Prostate gland (tissue), 2 donors: ENCODE data around the gene IFITM10. TPM values are rescaled to one million over a fixed set of nuclear protein-coding genes. Genes with fewer than 3 reads are reported as not detected.
A peak's percentile ranks its signal among the peaks of the same experiment; 100 is the strongest.

Experiments
- DNase-seq: peaks from one replicate; pipeline ENCODE4 v3.0.0-alpha.2; 2019; ENCODE audit warnings: low spot score
- H3K27ac ChIP-seq, 2 donors: fragments of 200-600 bp; sonication (generic); 2 replicates each; pipeline ENCODE4 v1.5.1; 2017 to 2019
- H3K27me3 ChIP-seq: fragments of 200-600 bp; sonication (generic); replicated peaks from 2 replicates; pipeline ENCODE4 v1.5.1; 2019; ENCODE audit not compliant: insufficient read depth
- H3K36me3 ChIP-seq, 2 donors: fragments of 200-600 bp; sonication (generic); 1 replicate in 1 of 2; 2 replicates in 1 of 2; pipeline versions ENCODE4 v1.5.1 to v1.8.1; 2017 to 2019
- H3K4me1 ChIP-seq: fragments of 200-600 bp; sonication (generic); replicated peaks from 2 replicates; pipeline ENCODE4 v1.5.1; 2019
- H3K4me3 ChIP-seq, 2 donors: fragments of 200-600 bp; sonication (generic); 2 replicates each; pipeline ENCODE4 v1.5.1; 2017 to 2019
- H3K9me3 ChIP-seq: fragments of 200-600 bp; sonication (generic); 2 replicates; pipeline ENCODE4 v1.5.1; 2017
- POLR2A ChIP-seq: fragments of 450-650 bp; IDR thresholded peaks from one replicate; pipeline ENCODE4 v1.6.1; 2016; ENCODE audit warnings: antibody characterized with exemption, mild to moderate bottlenecking
- POLR2AphosphoS5 ChIP-seq: sonication (generic); formaldehyde crosslinking; IDR thresholded peaks from one replicate; pipeline ENCODE4 v1.6.1; 2017; ENCODE audit warnings: antibody characterized with exemption
- WGBS: methylation state at CpG from one replicate; pipeline ENCODE4 v1.1.5; 2018; 5-methylcytosine and 5-hydroxymethylcytosine counted together
- intact Hi-C: fragments of 100-400 bp; cut with DNase I; formaldehyde crosslinking; loops from one replicate; pipeline ENCODE4 v1.14.2; 2022
- total RNA-seq, 2 donors: library from RNA; depleted of rRNA; stranded (reverse); fragments of >200 nt; gene quantifications; one replicate each; pipeline ENCODE4 v1.1.0, GENCODE V29; 2016
- TF ChIP-seq, protein P1 (sequence below), 4 experiments: fragments of 200-600 bp in 2 of 4; fragments of 450-650 bp in 2 of 4; sonication (generic) in 2 of 4; IDR thresholded peaks; 1 replicate in 3 of 4; 2 replicates in 1 of 4; pipeline ENCODE4 v1.5.1; 2016 to 2019; ENCODE audit warnings: antibody characterized with exemption in 4 of 4, mild to moderate bottlenecking in 2 of 4, moderate library complexity in 2 of 4

The IFITM10 gene
- total RNA-seq, 2 donors from 2014 or later: 2.6 to 3.1 TPM

DNA sequence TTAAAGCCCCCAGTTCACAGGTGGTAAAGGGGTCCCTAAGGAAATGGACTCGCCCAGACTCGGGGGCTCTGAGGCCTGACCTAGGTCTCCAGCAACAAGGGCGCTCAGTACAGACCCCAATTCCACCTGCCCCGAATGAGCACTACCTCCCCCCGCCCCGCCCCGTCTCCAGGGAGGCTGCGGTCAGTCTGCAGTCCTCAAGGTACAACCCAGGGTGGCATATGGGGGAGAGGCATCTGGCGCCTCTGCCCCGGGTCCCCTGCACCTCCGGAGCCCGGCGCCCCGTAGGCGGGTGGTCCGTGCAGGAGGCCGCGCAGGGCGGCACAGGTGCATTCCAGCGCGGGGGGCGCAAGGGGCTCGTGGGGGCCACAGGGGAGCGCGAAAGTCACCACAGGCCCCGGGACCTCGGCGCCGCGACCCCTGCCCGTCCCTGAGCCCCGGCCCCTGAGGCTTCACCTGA, 13.0 kb upstream of the IFITM10 start:
- H3K27ac ChIP-seq: peak overlapping the region; percentile 69 to 81
- H3K36me3 ChIP-seq: no peaks in the 10 kb centered on the region
- H3K9me3 ChIP-seq: no peaks in the 10 kb centered on the region
- no peak for DNase-seq
- intact Hi-C loops: loop anchor here (10.0 kb wide), 1 partner anchor 1121 kb away; the partner anchor contains the start of gene CDKN1C
- whole genome bisulfite sequencing: 4% methylated on average over 17 of the region's 32 CpGs
- no peak for TF ChIP-seq POLR2AphosphoS5
- TF ChIP-seq, protein P1, sequence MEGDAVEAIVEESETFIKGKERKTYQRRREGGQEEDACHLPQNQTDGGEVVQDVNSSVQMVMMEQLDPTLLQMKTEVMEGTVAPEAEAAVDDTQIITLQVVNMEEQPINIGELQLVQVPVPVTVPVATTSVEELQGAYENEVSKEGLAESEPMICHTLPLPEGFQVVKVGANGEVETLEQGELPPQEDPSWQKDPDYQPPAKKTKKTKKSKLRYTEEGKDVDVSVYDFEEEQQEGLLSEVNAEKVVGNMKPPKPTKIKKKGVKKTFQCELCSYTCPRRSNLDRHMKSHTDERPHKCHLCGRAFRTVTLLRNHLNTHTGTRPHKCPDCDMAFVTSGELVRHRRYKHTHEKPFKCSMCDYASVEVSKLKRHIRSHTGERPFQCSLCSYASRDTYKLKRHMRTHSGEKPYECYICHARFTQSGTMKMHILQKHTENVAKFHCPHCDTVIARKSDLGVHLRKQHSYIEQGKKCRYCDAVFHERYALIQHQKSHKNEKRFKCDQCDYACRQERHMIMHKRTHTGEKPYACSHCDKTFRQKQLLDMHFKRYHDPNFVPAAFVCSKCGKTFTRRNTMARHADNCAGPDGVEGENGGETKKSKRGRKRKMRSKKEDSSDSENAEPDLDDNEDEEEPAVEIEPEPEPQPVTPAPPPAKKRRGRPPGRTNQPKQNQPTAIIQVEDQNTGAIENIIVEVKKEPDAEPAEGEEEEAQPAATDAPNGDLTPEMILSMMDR (IDR thresholded peaks at IDR 0.05): no peak
- no peak for TF ChIP-seq POLR2A
- H3K4me1 ChIP-seq: peaks cover 4% of the 10 kb centered on the region
- H3K27me3 ChIP-seq: no peaks in the 10 kb centered on the region
- H3K4me3 ChIP-seq: peak overlapping the region; percentile 92 to 98

DNA sequence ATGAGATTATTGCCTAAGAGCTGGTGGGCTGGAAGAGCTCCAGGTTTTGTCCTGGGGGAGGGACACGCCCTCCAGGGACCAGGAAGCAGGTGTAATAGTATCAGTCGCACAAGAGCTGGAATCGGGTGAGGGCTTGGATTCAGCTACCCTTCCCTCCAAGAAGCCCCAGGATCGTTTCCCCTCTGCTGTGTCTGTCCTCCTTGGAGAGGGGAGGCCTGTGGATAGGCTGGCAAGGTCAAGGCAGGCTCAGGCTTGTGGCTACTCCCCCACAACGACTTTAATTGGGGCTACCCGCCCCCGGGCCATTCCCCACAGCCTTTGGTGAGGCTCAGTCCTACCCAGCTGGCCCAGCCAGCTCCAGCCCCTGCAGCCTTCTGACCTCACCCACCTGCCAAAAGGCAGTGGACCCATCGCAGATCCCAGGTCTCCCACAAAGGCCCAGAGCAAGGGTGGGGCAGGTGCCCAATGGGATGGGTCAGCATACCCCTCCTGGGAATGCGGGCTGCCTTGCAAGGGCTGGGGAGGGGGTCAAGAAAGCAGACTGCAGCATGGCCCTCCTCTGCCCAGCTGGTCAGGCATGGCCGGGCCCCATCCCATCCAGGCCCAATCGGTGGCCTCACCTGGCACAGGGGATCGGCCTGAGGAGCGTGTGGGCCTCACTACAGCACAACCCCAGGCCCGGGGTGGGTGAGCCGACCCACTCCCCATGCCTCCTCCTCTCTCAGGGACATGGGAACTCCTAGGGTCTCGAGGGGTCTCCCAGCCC, 12.3 kb upstream of the IFITM10 start:
- peaks cover 4% of the 10 kb centered on the region for H3K4me1 ChIP-seq
- DNase-seq: peak; percentile 58

DNA sequence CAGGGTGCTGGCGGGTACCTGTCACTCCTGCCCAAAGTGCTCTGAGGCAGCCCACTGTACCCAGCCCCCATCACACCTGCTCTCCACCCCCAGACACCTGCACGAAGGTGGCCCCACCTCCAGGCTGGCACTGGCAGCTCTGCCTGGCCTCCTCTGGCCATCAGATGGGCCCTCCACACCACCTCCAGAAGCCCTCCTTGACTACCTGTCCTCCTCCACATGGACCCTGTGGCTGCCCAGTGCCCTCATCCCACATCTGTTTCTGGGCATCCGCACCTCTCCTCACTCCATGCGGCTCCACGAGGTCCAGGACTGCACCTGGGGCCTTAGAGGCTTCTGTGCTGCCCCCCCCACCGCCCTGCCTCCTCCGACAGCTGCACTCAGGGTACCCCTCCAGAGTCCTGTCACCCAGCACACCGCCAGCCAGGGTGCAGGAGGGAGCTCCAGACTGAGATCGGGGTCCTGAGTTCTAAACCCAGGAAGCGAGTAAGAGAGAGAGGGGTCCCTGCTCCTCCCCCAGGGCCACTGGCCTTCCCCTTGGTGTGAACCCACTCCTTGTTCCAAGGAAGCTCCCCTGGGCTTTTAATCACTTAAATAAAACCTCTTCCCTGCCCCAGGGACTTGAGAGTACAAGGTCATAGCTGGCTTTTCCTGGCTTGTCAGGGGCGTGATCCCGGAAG, 11.6 kb upstream of the IFITM10 start:
- 81% methylated on average over 12 of the region's 12 CpGs for WGBS
- Histone ChIP-seq H3K27ac (peak overlapping the region; percentile 46 to 69), H3K9me3 (no peaks in the 10 kb centered on the region), H3K4me3 (peak overlapping the region in 1 of 2 donors; percentile 92), H3K27me3 (no peaks in the 10 kb centered on the region), H3K4me1 (peaks cover 4% of the 10 kb centered on the region), H3K36me3 (no peaks in the 10 kb centered on the region)
- TF ChIP-seq POLR2AphosphoS5 (no peak), POLR2A (no peak)
- TF ChIP-seq, protein P1 (IDR thresholded peaks at IDR 0.05): no peak
- DNase-seq: no peak
- intact Hi-C loops: loop anchor here (10.0 kb wide), 1 partner anchor 1123 kb away; the partner anchor contains the start of gene CDKN1C

More for the DNA sequence above, 12.3 kb upstream of the IFITM10 start:
- no peaks in the 10 kb centered on the region for H3K9me3 ChIP-seq
- no peaks in the 10 kb centered on the region for H3K36me3 ChIP-seq
- H3K27me3 ChIP-seq: no peaks in the 10 kb centered on the region
- intact Hi-C loops: loop anchor here (10.0 kb wide), 1 partner anchor 1122 kb away; the partner anchor contains the start of gene CDKN1C
- 23% methylated on average over 16 of the region's 16 CpGs for WGBS
- TF ChIP-seq POLR2AphosphoS5 (peak; percentile 69), POLR2A (peak; percentile 79)
- TF ChIP-seq, protein P1 (IDR thresholded peaks at IDR 0.05): no peak
- H3K27ac ChIP-seq: peak overlapping the region; percentile 69 to 81
- H3K4me3 ChIP-seq: peak overlapping the region; percentile 92 to 98

DNA sequence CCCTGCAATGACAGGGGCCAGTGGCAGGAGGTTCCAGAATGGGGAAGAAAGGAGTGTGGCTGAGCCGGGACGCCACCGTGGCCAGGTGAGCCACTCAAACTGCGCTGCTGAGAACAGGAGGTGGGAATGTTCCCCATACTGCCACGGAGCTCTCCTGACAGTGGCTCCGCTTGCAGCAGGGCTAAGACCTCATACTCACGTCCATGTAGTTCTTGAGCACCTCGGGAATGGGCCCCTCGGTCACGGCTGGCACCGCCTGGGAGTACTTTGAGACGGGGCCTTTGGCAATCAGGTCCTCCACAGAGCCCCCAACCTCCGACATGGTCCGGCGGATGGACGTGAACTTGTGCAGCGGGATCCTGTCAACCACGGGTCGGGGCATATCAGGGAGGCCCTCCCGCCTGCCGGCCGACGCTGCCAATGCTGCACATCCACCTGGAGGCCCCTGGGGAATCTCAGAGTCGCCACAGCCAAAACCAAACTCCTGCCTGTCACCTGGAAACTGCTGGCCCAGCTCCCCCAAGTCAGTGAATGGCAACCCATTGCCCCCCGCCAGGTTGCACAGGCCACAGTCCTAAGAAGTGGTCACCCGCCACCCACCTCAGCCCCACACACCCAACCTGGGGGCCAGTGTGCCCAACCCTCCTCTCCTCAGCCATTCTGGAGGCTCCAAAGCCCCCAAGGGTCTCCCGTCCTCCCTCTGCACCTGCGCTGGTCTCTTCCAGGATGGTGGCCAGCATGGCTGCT, 10.9 kb upstream of the IFITM10 start:
- intact Hi-C loops: loop anchor here (10.0 kb wide), 1 partner anchor 1124 kb away; the partner anchor contains the start of gene CDKN1C
- Histone ChIP-seq H3K36me3 (no peaks in the 10 kb centered on the region), H3K9me3 (no peaks in the 10 kb centered on the region), H3K27ac (peak overlapping the region; percentile 13 to 46), H3K4me1 (peaks cover 4% of the 10 kb centered on the region), H3K27me3 (no peaks in the 10 kb centered on the region), H3K4me3 (no peak overlapping the region)
- DNase-seq: no peak
- TF ChIP-seq POLR2A: no peak
- TF ChIP-seq POLR2AphosphoS5: no peak
- TF ChIP-seq, protein P1 (IDR thresholded peaks at IDR 0.05): no peak
- WGBS: 87% methylated on average over 26 of the region's 28 CpGs
